Breast epithelium (tissue), 3 donors: Measurements from ENCODE around the gene DNAH8.

Experiments used
- POLR2A ChIP-seq: fragments of 450-650 bp; IDR thresholded peaks from one replicate; pipeline ENCODE4 v1.6.1; 2016; ENCODE audit warnings: antibody characterized with exemption, mild to moderate bottlenecking, moderate library complexity
- TF ChIP-seq, protein P1 (sequence below), 3 donors: fragments of 450-650 bp; IDR thresholded peaks; one replicate each; pipeline ENCODE4 v1.5.1; 2016 to 2017; ENCODE audit warnings: antibody characterized with exemption in 3 of 3, mild to moderate bottlenecking in 3 of 3, moderate library complexity in 3 of 3

DNA sequence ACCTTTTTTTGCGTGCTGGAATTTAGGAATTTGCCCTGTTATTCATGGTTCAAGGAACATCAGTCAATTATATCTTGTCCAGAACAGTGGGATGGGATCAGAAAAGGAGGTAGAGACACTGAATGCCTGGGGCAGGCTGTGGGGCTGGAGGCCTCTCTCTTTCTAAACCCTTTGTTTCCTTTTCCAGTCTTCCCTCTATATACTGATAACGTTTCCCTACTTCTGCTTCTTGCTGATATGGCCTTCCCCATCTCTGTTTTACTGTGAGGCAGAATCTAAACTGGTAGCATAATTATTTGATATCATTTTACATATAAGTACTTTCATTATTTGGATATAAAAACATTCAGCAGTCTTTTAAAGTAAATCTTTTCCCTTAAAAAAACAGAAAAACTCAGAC is 67.5 kb downstream of the DNAH8 start:
- TF ChIP-seq POLR2A: no peak
- TF ChIP-seq, protein P1, sequence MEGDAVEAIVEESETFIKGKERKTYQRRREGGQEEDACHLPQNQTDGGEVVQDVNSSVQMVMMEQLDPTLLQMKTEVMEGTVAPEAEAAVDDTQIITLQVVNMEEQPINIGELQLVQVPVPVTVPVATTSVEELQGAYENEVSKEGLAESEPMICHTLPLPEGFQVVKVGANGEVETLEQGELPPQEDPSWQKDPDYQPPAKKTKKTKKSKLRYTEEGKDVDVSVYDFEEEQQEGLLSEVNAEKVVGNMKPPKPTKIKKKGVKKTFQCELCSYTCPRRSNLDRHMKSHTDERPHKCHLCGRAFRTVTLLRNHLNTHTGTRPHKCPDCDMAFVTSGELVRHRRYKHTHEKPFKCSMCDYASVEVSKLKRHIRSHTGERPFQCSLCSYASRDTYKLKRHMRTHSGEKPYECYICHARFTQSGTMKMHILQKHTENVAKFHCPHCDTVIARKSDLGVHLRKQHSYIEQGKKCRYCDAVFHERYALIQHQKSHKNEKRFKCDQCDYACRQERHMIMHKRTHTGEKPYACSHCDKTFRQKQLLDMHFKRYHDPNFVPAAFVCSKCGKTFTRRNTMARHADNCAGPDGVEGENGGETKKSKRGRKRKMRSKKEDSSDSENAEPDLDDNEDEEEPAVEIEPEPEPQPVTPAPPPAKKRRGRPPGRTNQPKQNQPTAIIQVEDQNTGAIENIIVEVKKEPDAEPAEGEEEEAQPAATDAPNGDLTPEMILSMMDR (IDR thresholded peaks at IDR 0.05): no peak
